Subcutaneous abdominal adipose tissue (tissue), 5 donors: ENCODE measurements around the gene PRDM16.
A peak's percentile ranks its signal among the peaks of the same experiment; 100 is the strongest.

Experiments
- H3K27ac ChIP-seq: one replicate; pipeline ENCODE4 v1.7.0; 2013; ENCODE audit warnings: low read depth, mild to moderate bottlenecking, inconsistent platforms, low read length, moderate library complexity
- H3K27me3 ChIP-seq, 5 donors: one replicate each; pipeline ENCODE4 v1.7.0; 2013; ENCODE audit warnings: low read length in 5 of 5, inconsistent platforms in 1 of 5; ENCODE audit not compliant: control insufficient read depth in 5 of 5, insufficient read depth in 4 of 5
- H3K36me3 ChIP-seq, 5 donors: one replicate each; pipeline ENCODE4 v1.7.0; 2013; ENCODE audit warnings: low read length in 5 of 5; ENCODE audit not compliant: control insufficient read depth in 5 of 5, insufficient read depth in 5 of 5
- H3K4me1 ChIP-seq, 5 donors: one replicate each; pipeline ENCODE4 v1.7.0; 2013; ENCODE audit warnings: low read length in 5 of 5, mild to moderate bottlenecking in 3 of 5, moderate library complexity in 1 of 5; ENCODE audit not compliant: control insufficient read depth in 5 of 5, insufficient read depth in 5 of 5
- H3K4me3 ChIP-seq, 5 donors: one replicate each; pipeline ENCODE4 v1.7.0; 2013; ENCODE audit warnings: low read length in 5 of 5, low read depth in 1 of 5
- H3K9ac ChIP-seq, 5 donors: one replicate each; pipeline ENCODE4 v1.7.0; 2013; ENCODE audit warnings: low read length in 5 of 5, mild to moderate bottlenecking in 4 of 5, moderate library complexity in 3 of 5
- H3K9me3 ChIP-seq, 5 donors: one replicate each; pipeline ENCODE4 v1.7.0; 2013; ENCODE audit warnings: low read length in 5 of 5; ENCODE audit not compliant: control insufficient read depth in 5 of 5
- donor health status: healthy.
- donor health status: healthy.
- donor health status: healthy.
- donor health status: healthy.
- donor health status: healthy.

Gene PRDM16

DNA sequence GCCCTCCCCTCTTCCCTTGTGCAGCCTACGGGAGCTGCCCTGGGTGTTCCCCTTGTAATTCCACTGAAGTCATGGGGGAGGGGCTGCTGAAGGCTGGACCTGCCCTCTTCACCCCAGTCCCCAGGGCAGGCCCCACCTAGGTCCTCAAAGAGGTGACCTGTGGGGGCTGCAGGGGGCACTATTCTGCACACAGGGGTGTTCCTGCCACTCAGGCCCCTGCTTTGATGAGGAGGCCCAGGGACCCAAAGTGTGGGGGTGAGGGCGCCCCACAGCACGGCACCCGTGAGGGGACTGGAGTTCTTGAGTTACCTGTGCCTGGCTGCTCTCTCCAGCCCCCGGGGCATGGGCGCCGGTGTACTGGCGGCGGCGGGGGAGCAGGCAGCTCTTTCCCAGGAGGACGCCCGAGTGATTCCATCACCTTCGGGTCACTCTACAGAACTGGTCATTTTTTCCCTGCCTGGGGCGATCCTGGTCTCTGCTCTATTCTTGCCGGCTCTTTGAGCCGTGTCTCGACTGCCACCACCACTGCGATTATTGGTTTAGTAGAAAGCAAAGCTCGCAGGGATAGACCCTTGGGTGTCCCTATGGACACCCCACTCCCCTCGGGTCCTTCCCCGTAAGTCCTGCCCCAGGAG lies 6.9 kb upstream of the PRDM16 start:
- no peaks in the 10 kb centered on the region for H3K9me3 ChIP-seq
- no peak overlapping the region for H3K9ac ChIP-seq
- H3K27ac ChIP-seq, result no peak overlapping the region
- H3K36me3 ChIP-seq, result no peaks in the 10 kb centered on the region
- H3K27me3 ChIP-seq, result peaks cover 12 to 49% (median 44%) of the 10 kb centered on the region in 5 donors
- no peak overlapping the region for H3K4me3 ChIP-seq
- H3K4me1 ChIP-seq, result peaks cover 1 to 45% (median 27%) of the 10 kb centered on the region in 5 donors

- Histone ChIP-seq H3K4me3 (peak overlapping the region in 4 of 5 donors; percentile 36 to 55 (median 47)), H3K36me3 (no peaks in the 10 kb centered on the region), H3K4me1 (peaks cover 1 to 52% (median 32%) of the 10 kb centered on the region in 5 donors), H3K9me3 (no peaks in the 10 kb centered on the region), H3K9ac (no peak overlapping the region), H3K27me3 (peaks cover 19 to 56% (median 51%) of the 10 kb centered on the region in 5 donors), H3K27ac (no peak overlapping the region)
These were observed 6.2 kb upstream of the PRDM16 start for GRCh38 chr1:3062616-3063378.

- peaks cover 1 to 58% (median 36%) of the 10 kb centered on the region in 5 donors for H3K4me1 ChIP-seq
These were observed 5.4 kb upstream of the PRDM16 start for GRCh38 chr1:3063379-3064295.

DNA sequence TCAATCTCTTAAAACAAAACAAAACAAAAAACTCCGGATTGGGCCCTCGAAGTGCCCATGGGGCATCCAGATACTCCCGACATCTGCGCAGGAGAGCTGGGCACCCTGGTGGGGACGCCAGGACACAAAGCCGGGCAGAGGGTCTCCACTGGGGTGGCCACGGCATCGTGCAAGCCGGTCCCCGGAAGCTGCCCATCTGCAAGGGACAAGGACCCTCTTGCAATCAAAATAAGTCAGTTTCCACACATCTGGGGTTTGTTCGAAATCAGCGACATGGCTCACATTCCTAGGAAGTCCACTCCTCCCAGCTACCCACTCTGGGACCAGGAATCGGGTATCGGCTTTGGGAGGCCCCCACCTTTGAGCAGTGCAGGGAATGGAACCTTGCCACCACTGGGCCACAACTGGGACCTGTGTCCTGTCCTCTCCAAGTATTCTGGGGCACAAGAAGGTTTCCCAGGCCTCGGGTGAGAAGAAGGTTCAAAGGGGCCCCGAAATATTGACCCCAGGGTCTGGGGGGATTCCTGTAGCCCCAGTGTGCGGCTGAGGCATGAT lies 4.6 kb upstream of the PRDM16 start:
- H3K27ac ChIP-seq, result no peak overlapping the region
- peak overlapping the region in 2 of 5 donors; percentile 39 to 55 for H3K4me3 ChIP-seq
- H3K27me3 ChIP-seq, result peaks cover 20 to 59% (median 54%) of the 10 kb centered on the region in 5 donors
- no peaks in the 10 kb centered on the region for H3K9me3 ChIP-seq
- no peaks in the 10 kb centered on the region for H3K36me3 ChIP-seq
- H3K4me1 ChIP-seq, result peaks cover 1 to 63% (median 38%) of the 10 kb centered on the region in 5 donors
- H3K9ac ChIP-seq, result no peak overlapping the region

More at GRCh38 chr1:3063379-3064295, 5.4 kb upstream of the PRDM16 start:
- Histone ChIP-seq H3K4me3 (peak overlapping the region in 4 of 5 donors; percentile 36 to 55 (median 47)), H3K9ac (peak overlapping the region in 1 of 5 donors; percentile 41), H3K27ac (no peak overlapping the region), H3K9me3 (no peaks in the 10 kb centered on the region), H3K36me3 (no peaks in the 10 kb centered on the region), H3K27me3 (peaks cover 20 to 59% (median 54%) of the 10 kb centered on the region in 5 donors)

- H3K9me3 ChIP-seq, result no peaks in the 10 kb centered on the region
- H3K27me3 ChIP-seq, result peaks cover 20 to 59% (median 54%) of the 10 kb centered on the region in 5 donors
- H3K9ac ChIP-seq, result no peak overlapping the region
- no peaks in the 10 kb centered on the region for H3K36me3 ChIP-seq
- H3K4me1 ChIP-seq, result peaks cover 1 to 63% (median 42%) of the 10 kb centered on the region in 5 donors
- H3K27ac ChIP-seq, result no peak overlapping the region
- H3K4me3 ChIP-seq, result no peak overlapping the region
These were observed 4.1 kb upstream of the PRDM16 start for GRCh38 chr1:3064901-3065300.

- Histone ChIP-seq H3K9ac (no peak overlapping the region), H3K4me3 (no peak overlapping the region), H3K4me1 (peaks cover 1 to 63% (median 44%) of the 10 kb centered on the region in 5 donors), H3K9me3 (no peaks in the 10 kb centered on the region), H3K27ac (no peak overlapping the region), H3K36me3 (no peaks in the 10 kb centered on the region), H3K27me3 (peaks cover 20 to 59% (median 54%) of the 10 kb centered on the region in 5 donors)
These were observed 3.6 kb upstream of the PRDM16 start for GRCh38 chr1:3065396-3065795.

GRCh38 chr1:3065797-3066196 lies 3.2 kb upstream of the PRDM16 start:
- no peak overlapping the region for H3K4me3 ChIP-seq
- H3K9me3 ChIP-seq, result no peaks in the 10 kb centered on the region
- H3K4me1 ChIP-seq, result peaks cover 1 to 66% (median 48%) of the 10 kb centered on the region in 5 donors
- H3K36me3 ChIP-seq, result no peaks in the 10 kb centered on the region
- peaks cover 22 to 62% (median 54%) of the 10 kb centered on the region in 5 donors for H3K27me3 ChIP-seq
- H3K27ac ChIP-seq, result no peak overlapping the region
- no peak overlapping the region for H3K9ac ChIP-seq

- Histone ChIP-seq H3K9ac (no peak overlapping the region), H3K27ac (no peak overlapping the region), H3K4me3 (no peak overlapping the region), H3K9me3 (no peaks in the 10 kb centered on the region), H3K36me3 (no peaks in the 10 kb centered on the region), H3K27me3 (peaks cover 25 to 67% (median 53%) of the 10 kb centered on the region in 5 donors), H3K4me1 (peaks cover 1 to 71% (median 52%) of the 10 kb centered on the region in 5 donors)
These were observed 2.7 kb upstream of the PRDM16 start for GRCh38 chr1:3066250-3066711.

- Histone ChIP-seq H3K27ac (no peak overlapping the region), H3K4me1 (peaks cover 1 to 74% (median 54%) of the 10 kb centered on the region in 5 donors), H3K4me3 (no peak overlapping the region)
These were observed 2.2 kb upstream of the PRDM16 start for GRCh38 chr1:3066826-3067225.

More at GRCh38 chr1:3066826-3067225, 2.2 kb upstream of the PRDM16 start:
- peaks cover 25 to 69% (median 53%) of the 10 kb centered on the region in 5 donors for H3K27me3 ChIP-seq
- no peaks in the 10 kb centered on the region for H3K9me3 ChIP-seq
- no peak overlapping the region for H3K9ac ChIP-seq
- H3K36me3 ChIP-seq, result no peaks in the 10 kb centered on the region
